ENCODE data around the gene CELSR3. TPM values are rescaled to one million over a fixed set of nuclear protein-coding genes. Genes with fewer than 3 reads are reported as not detected.

CELSR3 gene
- total RNA-seq, 2 experiments from 2014 or later: 4.9 to 5.0 TPM

DNA sequence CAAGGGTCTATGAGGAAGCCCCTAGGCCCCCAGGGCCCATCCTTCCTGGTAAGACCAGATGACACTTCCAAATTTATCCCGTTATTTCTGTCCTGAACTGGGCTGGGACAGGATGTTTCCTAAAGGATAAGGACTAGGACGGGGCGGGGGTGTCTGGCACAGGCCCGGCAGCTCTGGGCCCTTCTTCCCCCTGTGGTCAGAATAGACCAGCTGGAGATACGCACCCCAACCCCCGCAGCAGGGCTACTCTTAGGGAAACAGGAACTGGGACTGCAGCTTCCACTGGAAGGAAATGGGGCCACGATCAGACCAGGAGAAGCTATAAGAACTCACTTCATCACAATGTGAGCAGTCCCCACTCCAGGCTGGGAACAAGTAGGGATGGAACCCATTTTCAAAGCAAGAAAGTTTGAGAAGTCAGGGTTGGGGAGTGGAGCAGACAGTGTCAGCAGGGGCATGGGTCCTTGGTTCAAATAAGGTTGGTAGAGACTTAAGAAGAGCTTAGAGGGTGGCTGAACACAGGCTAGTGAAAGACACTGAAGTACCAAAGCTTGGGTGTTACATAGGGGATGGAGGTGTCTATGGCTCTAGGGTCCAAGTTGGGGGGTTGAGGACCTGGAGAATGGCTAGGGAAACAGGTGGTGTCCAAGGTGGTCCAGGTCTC, 21.9 kb upstream of the CELSR3 start:
- POLR2A ChIA-PET: interaction anchor here (0.9 to 1.1 kb wide), 2 partner anchors 323 to 409 kb away, joined by 3 read pairs; partner anchors contain the start of genes QRICH1 and WDR6
- H3K27ac ChIP-seq (ENCODE audit: low read depth in 1 of 2, low read length in 2 of 2): no peak overlapping the region
- intact Hi-C loops (cut with DNase I, micrococcal nuclease): loop anchor here (1.0 to 10.0 kb wide), 6 partner anchors 26 to 1820 kb away; partner anchors contain the start of genes CACNA2D2 (in 1 of the 2), ELP6 (in 1 of the 2), IP6K2 (in 1 of the 2) and SLC26A6 (in 1 of the 2)

DNA sequence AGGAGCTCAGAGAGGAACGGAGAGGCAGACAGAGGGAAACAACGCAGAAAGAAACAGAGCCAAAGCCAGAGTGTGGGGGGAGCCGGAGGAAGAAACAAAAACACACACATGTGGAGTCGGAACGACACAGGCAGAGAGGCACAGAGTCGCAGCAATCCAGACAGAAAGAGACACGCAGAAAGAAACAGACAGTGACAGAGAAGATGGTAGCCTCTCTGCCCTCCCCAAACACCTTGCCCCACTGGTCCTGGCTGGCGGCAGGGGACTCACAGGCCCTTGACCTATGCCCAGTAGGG, 21.3 kb upstream of the CELSR3 start:
- H3K27ac Mint-ChIP-seq: peak overlapping the region; percentile 33

More for the DNA sequence above, 21.9 kb upstream of the CELSR3 start:
- no peaks in the 10 kb centered on the region for H3K9me3 Mint-ChIP-seq
- TF ChIP-seq, protein P1, sequence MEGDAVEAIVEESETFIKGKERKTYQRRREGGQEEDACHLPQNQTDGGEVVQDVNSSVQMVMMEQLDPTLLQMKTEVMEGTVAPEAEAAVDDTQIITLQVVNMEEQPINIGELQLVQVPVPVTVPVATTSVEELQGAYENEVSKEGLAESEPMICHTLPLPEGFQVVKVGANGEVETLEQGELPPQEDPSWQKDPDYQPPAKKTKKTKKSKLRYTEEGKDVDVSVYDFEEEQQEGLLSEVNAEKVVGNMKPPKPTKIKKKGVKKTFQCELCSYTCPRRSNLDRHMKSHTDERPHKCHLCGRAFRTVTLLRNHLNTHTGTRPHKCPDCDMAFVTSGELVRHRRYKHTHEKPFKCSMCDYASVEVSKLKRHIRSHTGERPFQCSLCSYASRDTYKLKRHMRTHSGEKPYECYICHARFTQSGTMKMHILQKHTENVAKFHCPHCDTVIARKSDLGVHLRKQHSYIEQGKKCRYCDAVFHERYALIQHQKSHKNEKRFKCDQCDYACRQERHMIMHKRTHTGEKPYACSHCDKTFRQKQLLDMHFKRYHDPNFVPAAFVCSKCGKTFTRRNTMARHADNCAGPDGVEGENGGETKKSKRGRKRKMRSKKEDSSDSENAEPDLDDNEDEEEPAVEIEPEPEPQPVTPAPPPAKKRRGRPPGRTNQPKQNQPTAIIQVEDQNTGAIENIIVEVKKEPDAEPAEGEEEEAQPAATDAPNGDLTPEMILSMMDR (IDR thresholded peaks at IDR 0.05): no peak
- CTCF ChIA-PET: no interaction called here
- H3K36me3 Mint-ChIP-seq (ENCODE audit: low read depth): peaks cover 68% of the 10 kb centered on the region
- ATAC-seq (ENCODE audit: poor library complexity): no peak
- H3K27ac Mint-ChIP-seq: peak overlapping the region; percentile 79
- peaks cover 37% of the 10 kb centered on the region for H3K4me1 ChIP-seq (ENCODE audit: insufficient read depth, low read length)
- no peaks in the 10 kb centered on the region for H3K27me3 Mint-ChIP-seq
- H3K4me1 Mint-ChIP-seq (ENCODE audit: low read depth): peaks cover 45% of the 10 kb centered on the region
- H3K4me3 ChIP-seq (ENCODE audit: low read length): peak overlapping the region; percentile 69
- H3K36me3 ChIP-seq (ENCODE audit: insufficient read depth, low read length): peaks cover 53% of the 10 kb centered on the region
- DNase-seq: peak in 2 of 14 experiments; percentile 32 to 36
- peak overlapping the region; percentile 92 for H3K4me3 Mint-ChIP-seq
- H3K9me3 ChIP-seq (ENCODE audit: control insufficient read depth in 1 of 2, insufficient read depth in 1 of 2, low read length in 2 of 2): no peaks in the 10 kb centered on the region
- no peaks in the 10 kb centered on the region for H3K27me3 ChIP-seq (ENCODE audit: control insufficient read depth in 1 of 2, insufficient read depth in 2 of 2, low read length in 2 of 2)

DNA sequence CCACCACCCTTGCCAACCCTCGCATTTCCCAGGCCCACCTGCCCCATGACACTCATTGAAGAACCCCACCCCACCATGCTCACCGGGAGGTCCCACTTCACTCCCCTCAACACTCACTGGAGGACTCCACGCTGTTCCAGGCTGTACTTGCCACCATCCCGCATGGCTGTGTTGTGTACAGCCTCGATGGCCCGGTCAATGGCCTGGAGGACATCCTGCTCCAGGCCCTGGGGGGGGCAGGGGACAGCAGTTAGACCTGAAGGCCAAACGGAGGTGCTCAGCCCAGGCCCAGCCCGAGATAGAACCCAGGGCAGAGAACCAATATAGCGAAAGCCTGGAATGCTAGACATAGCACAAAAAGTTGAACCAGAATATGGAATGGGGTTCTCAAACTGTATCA, 20.1 kb upstream of the CELSR3 start:
- POLR2A ChIA-PET: no interaction called here
- H3K4me1 Mint-ChIP-seq (ENCODE audit: low read depth): peaks cover 50% of the 10 kb centered on the region

More for the DNA sequence above, 21.3 kb upstream of the CELSR3 start:
- Histone ChIP-seq H3K27me3 (ENCODE audit: control insufficient read depth in 1 of 2, insufficient read depth in 2 of 2, low read length in 2 of 2) (no peaks in the 10 kb centered on the region), H3K4me1 (ENCODE audit: insufficient read depth, low read length) (peaks cover 40% of the 10 kb centered on the region), H3K27ac (ENCODE audit: low read depth in 1 of 2, low read length in 2 of 2) (no peak overlapping the region), H3K9me3 (ENCODE audit: control insufficient read depth in 1 of 2, insufficient read depth in 1 of 2, low read length in 2 of 2) (no peaks in the 10 kb centered on the region), H3K36me3 (ENCODE audit: insufficient read depth, low read length) (peaks cover 52% of the 10 kb centered on the region), H3K4me3 (ENCODE audit: low read length) (no peak overlapping the region)
- no peak for ATAC-seq (ENCODE audit: poor library complexity)
- H3K27me3 Mint-ChIP-seq: no peaks in the 10 kb centered on the region
- POLR2A ChIA-PET: interaction anchor here (0.9 kb wide), 1 partner anchor 323 kb away, joined by 3 read pairs; the partner anchor contains the start of gene WDR6
- peaks cover 50% of the 10 kb centered on the region for H3K4me1 Mint-ChIP-seq (ENCODE audit: low read depth)
- H3K36me3 Mint-ChIP-seq (ENCODE audit: low read depth): peaks cover 70% of the 10 kb centered on the region
- H3K4me3 Mint-ChIP-seq: peak overlapping the region; percentile 81
- intact Hi-C loops (cut with DNase I, micrococcal nuclease): loop anchor here (1.0 to 10.0 kb wide), 5 partner anchors 26 to 1821 kb away; partner anchors contain the start of genes CACNA2D2 (in 1 of the 2), ELP6 (in 1 of the 2), IP6K2 (in 1 of the 2) and SLC26A6 (in 1 of the 2)
- H3K9me3 Mint-ChIP-seq: no peaks in the 10 kb centered on the region
- no peak for DNase-seq
- CTCF ChIA-PET: no interaction called here
- TF ChIP-seq, protein P1 (IDR thresholded peaks at IDR 0.05): no peak

More for the DNA sequence above, 20.1 kb upstream of the CELSR3 start:
- Mint-ChIP-seq H3K27me3 (no peaks in the 10 kb centered on the region), H3K9me3 (no peaks in the 10 kb centered on the region), H3K36me3 (ENCODE audit: low read depth) (peaks cover 67% of the 10 kb centered on the region), H3K27ac (no peak overlapping the region), H3K4me3 (peak overlapping the region; percentile 35)
- CTCF ChIA-PET: interaction anchor here (0.7 kb wide), 1 partner anchor 57 kb away, joined by 3 read pairs; no protein-coding TSS in a partner anchor
- Histone ChIP-seq H3K36me3 (ENCODE audit: insufficient read depth, low read length) (peaks cover 48% of the 10 kb centered on the region), H3K9me3 (ENCODE audit: control insufficient read depth in 1 of 2, insufficient read depth in 1 of 2, low read length in 2 of 2) (no peaks in the 10 kb centered on the region), H3K27me3 (ENCODE audit: control insufficient read depth in 1 of 2, insufficient read depth in 2 of 2, low read length in 2 of 2) (no peaks in the 10 kb centered on the region), H3K4me3 (ENCODE audit: low read length) (no peak overlapping the region), H3K4me1 (ENCODE audit: insufficient read depth, low read length) (peaks cover 40% of the 10 kb centered on the region), H3K27ac (ENCODE audit: low read depth in 1 of 2, low read length in 2 of 2) (no peak overlapping the region)
- TF ChIP-seq, protein P1 (IDR thresholded peaks at IDR 0.05): no peak
- ATAC-seq (ENCODE audit: poor library complexity): no peak
- intact Hi-C loops (cut with DNase I, micrococcal nuclease): loop anchor here (10.0 kb wide), 2 partner anchors 1168 to 1822 kb away; partner anchors contain the start of genes CACNA2D2 (in 1 of the 2) and ELP6 (in 1 of the 2)
- DNase-seq: peak in 1 of 14 experiments; percentile 20
